HG03159 (cell line): Measurements from ENCODE around the gene DPEP2NB.
A peak's percentile ranks its signal among the peaks of the same experiment; 100 is the strongest.
"Not testable (repeated sequence)": the region's sequence is repeated elsewhere in the genome, so short reads cannot be mapped to it uniquely, and the experiment has no call there.

Source experiments
- ATAC-seq: cut with Tn5 transposase; IDR thresholded peaks from one replicate; pipeline ENCODE4 v1.9.1; 2021; ENCODE audit warnings: mild to moderate bottlenecking, moderate library complexity; ENCODE audit not compliant: unreplicated experiment

Gene DPEP2NB

DNA sequence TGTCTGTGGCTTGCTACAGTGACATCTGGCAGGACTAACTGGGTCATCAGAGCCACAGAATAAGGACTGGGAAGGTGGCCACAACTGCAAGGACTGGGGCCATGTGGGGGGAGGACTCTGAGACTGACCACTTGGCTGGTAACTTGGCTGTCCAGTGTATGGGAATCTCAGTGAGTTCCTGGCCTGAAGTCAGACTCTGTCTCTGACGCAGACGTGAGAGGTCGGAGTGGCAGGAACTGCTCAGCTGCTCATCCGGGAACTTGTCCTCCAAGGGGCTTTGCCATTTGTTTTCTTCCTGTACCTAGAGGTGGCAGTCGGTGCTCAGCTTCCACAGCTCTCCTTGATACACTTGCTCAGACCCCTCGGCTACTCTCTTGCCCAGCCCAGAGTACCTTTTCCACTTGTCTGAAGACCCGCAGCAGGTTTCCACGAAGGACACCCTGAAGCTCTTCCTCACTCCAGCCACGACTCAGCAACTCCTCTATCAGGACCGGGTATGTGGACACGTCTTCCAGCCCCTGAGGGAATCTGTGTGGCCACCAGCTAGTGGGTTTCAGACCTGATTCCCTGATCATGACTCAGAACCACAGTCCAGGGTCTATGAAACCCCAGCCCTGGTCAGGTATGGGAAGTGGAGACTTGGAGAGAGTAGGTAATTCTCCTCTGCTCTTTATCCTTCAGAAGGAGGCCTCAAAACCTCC is 28.1 kb downstream of the DPEP2NB start:
- no peak for ATAC-seq

DNA sequence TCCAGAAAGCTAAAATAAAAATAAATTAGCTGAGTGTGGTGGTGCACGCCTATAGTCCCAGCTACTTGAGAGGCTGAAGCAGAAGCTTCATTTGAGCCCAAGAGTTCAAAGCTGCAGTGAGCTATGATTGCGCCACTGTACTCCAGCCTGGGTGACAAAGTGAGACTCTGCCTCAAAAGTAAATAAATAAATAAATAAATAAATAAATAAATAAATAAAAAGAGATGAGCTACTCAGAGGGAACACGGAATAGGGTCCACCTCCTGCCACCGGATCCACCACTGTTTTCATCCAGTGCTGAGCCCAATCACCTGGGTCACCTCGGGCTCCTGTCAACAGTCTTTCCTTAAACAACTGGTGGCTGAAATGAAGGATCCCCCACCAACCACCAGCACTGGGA is 28.8 kb downstream of the DPEP2NB start:
- no peak for ATAC-seq

DNA sequence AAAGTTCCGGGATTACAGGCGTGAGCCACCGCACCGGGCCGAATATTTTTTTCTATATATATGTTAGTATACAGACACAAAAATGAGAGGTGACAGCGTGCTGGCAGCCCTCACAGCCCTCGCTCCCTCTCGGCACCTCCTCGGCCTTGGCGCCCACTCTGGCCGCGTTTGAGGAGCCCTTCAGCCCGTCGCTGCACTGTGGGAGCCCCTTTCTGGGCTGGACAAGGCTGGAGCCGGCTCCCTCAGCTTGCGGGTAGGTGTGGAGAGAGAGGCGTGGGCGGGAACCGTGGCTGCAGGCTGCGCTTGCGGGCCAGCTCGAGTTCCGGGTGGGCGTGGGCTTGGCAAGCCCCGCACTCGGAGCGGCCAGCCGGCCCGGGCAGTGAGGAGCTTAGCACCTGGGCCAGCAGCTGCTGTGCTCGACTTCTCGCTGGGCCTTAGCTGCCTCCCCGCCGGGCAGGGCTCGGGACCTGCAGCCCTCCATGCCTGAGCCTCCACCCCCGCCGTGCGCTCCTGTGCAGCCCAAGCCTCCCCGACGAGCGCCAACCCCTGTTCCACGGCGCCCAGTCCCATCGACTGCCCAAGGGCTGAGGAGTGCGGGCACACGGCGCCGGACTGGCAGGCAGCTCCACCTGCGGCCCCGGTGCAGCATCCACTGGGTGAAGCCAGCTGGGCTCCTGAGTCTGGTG is 33.6 kb downstream of the DPEP2NB start:
- no peak for ATAC-seq

DNA sequence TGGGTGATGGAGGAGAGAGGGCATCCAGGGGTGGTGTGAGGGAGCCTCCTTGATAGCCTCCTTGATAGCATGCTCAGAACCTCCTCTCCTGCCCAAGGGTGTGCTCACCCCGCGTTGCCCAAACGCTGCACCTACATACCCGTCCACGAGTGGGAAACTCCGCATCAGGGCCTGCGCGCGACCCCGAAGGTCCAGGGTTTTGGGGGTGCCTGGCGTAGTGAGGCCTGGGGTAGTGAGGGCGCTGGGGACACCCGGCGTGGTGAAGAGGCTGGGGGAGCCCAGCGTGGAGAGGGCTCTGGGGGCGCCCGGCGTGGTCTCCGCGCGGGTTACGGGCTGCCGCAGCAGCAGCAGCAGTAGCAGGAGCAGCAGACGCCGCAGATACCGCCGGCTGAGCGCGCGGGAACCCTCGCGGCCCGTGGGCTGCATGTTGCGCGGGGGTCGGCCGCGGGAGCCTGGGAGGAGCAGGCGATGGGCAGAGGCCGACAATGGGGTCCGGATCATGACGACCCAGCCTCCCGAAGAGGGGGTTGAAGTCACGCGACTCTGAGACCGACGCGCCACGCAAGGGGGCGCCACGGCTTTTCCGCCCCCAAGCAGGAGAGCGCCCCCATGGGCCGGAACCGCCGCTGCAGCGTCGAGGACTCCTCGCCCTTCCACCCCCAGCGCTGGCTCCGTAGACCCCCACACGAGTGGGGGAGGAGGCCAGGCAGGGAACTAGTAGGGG is 35.6 kb downstream of the DPEP2NB start, which contains the start of gene DPEP3:
DPEP3 (minus strand) TSS at position 545 of the 724 bp plus-strand sequence; CDS start at position 426, 119 bp downstream.
- ATAC-seq: no peak

DNA sequence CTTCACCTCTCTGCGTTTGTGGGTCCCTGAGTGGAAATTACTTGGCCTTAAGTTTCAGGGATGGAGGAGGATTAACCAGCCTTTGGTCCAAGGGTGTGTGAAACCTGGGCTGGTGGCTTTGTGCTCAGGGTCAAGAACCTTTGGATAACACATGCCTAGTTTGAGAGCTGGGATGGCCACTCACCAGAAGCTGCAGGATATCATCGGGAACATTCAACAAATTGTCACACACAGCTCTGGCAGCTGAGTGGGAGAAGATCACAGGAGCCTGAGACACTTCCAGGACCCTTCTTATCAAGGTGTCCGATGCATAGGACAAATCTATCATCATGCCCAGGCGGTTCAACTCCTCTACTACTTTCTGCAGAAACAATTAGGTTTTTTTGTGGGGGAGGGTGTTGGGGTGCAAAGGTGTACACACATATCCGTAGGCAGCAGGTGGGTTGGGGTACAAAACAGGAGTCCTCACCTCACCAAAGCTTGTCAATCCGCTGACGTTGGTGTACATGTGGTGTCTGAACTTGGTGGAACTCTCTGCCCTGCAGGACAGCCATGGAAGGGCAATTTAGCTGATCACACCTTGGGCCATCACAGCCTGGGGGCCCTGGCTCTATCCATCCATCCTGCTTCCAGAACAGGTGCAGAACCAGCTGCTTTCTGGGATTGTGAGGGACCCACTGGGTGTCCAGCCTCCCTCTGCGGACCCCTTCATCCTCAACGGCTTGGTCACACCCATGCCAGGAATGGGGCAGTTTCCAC is 38.1 kb downstream of the DPEP2NB start:
- ATAC-seq: no peak

DNA sequence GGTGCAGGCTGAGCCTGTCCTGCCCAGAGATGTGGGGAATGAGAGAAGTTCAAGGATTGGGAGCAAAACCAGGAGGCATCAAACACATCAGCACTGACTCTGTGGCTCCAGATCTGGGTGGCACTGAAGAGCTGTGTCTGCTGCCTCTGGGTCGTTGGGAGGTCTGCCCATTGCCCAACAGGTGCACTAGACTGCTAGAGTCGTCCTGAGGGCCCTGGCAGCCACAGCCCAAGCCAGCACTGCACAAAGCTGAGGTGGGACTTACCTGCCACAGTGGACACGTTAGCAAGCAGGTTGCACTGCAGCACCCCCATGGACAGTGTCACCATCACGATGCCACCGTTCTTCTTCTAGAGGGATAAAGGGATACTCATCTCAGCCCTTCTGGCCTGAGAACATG is 38.7 kb downstream of the DPEP2NB start:
- no peak for ATAC-seq

DNA sequence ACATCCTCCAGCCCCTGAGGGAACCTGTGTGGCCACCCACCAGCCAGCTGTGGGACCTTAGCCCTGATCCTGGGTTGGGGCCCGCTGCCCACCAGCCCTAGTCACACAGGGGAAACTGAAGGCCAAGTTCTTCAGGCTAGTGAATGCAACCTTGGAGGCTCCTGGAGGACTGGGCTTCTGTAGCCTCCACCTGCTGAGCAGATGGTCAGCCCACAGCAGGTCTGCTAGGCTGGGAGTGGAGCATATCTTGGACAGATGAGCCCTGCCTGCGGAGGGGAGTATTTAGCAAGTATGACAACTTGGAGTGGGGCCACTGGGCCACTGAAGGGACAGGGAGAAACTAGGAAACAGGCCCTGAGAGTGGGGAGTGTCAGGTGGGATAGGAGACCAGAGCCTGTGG is 39.5 kb downstream of the DPEP2NB start:
- ATAC-seq: no peak

DNA sequence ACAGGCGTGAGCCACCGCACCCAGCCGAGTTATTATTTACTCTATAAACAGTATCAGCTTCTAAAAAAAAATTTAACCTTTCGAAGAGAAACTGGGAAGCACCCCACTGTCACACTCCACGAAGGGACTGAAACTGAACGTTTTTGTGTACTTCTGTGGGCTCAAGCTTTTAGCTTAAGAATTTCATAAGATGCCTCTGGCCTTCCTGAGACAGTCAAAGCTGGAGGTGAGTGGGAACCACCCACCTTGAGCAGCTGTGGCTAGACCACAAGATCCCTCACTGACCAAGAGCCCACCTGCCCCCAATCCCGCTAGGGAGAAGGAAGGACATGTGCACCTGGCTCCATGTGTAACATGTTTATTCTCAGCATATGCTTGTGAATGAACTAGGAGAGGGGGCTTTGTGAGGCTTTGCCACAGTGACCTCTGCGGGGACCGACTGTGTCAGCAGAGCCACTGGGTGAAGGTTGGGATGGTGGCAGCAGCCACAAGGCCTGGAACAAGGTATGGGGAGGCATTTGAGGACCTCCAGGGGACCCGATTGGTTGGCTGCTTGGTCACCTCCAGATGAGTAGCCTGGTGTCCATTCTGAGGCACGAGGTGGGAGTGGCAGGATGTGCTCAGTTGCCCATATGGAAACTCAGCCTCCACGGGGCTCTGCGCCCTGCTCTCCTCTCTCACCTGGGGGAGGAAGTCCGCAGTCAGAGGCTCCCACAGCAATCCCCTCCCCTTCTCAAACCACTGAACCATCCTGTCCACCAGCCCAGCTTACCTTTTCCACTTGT is 40.2 kb downstream of the DPEP2NB start:
- ATAC-seq: no peak

DNA sequence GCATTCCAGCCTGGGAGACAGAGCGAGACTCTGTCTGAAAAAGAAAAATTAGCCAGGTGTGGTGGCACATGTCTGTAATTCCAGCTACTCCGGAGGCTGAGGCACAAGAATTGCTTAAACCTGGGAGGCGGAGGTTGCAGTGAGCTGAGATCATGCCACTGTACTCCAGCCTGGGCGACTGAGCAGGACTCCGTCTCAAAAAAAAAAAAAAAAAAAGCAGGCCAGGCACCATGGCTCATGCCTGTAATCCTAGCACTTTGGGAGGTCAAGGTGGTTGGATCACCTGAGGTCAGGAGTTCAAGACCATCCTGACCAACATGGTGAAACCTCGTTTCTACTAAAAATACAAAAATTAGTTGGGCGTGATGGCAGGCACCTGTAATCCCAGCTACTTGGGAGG is 43.4 kb downstream of the DPEP2NB start:
- ATAC-seq: not testable (repeated sequence)

DNA sequence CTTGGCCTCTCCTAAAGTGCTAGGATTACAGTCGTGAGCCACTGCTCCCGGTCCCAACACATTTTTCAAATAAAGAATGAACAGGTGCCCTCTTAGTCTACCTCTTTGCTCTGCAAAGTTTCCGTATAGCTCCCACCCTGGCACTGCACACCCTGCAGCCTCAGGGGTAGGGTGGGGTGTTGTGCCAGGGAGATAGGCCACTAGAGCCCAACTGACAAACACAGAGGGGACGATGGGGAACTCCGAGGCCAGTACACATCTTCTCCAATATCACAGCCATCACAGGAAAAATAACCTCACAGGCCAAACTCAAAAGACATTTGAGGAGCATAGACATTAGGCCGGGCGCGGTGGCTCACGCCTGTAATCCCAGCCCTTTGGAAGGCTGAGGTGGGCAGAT is 44.6 kb downstream of the DPEP2NB start:
- no peak for ATAC-seq

DNA sequence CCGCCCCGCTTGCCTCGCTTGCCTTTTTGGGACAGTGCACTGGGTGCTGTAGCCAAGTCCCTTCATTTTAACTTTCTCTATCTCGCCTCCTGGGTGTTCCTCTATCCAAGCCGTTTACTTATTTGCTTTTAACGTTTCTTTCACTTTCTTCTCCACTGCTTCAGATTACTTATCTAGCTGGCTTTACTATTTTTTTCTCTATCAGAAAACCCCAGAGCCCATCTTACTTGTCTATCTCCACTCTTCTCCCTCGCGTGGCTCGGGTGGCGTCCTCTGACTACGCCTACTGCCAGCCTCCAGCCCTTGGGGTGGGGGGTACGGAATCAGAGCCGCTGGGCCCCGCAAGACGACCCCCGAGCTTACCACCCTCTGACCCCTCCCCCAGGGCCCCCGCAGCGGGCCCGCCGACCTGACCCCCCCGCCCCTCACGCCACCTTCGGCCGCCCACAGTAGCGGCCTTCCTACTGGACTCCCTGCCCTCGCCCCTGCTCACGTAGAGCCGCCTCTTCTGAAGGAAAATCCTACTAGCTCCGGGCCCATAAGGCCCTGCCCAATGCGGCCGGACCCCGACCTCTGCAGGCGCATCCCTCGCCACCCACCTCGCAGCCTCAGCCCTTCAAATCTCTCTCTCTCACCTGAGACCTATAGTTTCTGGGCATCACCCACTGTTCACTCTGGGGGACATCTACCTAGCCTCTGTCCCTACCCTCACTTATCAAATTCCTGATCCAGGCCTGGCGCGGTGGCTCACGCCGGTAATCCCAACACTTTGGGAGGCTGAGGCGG is 46.3 kb downstream of the DPEP2NB start:
- ATAC-seq: no peak

DNA sequence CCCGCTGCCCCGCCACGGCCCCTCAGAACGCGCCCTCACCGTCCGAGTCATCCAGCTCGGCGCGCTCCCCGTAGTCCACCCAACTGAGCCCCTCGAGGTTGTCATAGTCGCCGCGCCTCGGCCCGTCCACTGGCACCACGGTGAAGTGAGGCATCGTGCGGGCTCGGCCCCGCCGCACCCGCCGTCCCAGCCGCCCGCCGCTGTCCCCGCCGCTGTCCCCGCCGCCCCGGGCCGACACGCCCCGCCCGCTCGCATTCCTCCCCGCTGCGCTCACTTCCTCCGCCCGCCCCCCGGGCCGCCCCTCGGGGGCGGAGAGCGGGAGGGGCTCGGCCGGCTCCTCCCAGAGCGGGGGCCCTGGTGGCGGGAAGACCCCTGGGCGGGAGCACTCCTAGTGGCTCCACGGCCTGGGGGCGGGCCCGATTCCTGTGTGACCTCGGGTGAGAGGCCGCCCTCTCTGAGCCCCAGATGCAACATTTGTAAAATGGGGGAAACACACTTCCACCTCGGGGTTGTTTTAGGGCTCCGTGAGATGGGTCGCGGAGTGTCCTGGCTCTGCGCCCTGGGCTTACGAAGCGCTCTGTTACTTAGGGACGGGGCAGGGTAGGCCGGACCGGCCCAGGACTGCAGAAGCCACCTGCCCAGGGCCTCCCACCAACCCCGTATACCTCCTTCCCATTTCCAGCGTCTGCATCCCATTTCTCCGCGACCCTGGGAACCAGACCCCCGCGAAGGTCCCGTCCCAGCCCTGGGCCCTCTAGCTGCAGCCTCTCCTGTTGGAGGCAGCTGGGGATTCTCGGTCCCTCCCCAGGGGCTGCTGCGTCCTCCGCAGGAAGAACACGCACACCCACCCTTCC is 47.1 kb downstream of the DPEP2NB start, which contains the start of gene SLC12A4:
SLC12A4 (minus strand) TSS at position 238 of the 854 bp plus-strand sequence; CDS start at position 154, 84 bp downstream.
- ATAC-seq: peak; percentile 71

DNA sequence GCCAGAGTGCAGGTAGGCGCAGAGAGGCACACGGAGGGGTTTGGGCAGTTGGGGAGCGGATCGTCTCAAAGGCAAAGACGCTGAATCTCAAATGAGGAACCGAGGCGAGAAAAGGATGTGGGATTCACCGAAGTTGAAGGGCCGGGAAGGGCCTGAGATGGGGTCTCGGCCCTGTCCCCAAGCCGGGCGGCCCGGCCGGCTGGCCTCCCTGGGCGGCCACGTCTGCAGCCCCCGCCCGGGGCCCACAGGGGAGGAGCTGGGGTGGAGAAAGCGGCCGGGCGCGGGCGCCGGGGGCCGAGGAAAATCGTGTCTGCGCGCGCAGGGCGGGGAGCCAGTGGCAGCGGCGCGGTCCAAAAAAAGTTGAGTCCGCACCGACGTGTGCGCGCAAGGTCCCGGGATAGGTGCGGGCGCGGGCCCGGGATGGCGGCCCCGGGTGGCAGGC is 47.7 kb downstream of the DPEP2NB start:
- peak; percentile 11 for ATAC-seq

DNA sequence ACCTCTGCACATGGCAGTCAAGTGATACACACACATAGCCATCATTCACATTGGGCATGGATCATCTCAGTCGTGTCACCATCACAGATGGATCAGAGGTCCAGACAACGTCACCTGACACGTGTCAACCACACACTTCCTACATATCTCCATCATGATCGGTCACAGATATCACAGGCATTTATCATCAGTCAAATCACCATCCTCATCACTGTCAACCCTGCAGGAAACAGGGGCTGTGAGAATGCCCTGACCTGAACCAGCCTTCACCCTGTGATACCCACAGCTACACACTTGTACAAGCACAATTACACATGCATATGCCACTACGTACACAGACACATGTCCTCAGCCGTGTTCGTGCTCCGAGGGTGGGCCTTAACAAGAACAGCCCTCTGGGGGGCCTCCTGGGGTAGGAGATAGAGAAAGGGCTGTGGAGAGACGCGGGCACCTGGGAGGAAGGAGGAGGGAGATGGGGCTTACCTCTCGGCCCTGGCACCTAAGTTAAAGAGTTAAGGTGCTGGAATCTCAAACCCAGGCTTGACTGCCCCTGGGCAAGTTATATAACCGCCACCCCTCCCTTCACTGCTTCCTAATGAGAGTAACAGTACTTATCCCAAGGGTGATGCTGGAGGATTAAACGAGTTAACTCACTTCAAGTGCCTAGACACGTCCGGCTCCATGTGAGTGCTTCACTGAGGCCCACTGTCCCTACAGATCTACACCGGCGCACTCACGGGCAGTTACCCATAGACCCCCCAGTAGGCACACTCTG is 48.3 kb downstream of the DPEP2NB start:
- no peak for ATAC-seq

DNA sequence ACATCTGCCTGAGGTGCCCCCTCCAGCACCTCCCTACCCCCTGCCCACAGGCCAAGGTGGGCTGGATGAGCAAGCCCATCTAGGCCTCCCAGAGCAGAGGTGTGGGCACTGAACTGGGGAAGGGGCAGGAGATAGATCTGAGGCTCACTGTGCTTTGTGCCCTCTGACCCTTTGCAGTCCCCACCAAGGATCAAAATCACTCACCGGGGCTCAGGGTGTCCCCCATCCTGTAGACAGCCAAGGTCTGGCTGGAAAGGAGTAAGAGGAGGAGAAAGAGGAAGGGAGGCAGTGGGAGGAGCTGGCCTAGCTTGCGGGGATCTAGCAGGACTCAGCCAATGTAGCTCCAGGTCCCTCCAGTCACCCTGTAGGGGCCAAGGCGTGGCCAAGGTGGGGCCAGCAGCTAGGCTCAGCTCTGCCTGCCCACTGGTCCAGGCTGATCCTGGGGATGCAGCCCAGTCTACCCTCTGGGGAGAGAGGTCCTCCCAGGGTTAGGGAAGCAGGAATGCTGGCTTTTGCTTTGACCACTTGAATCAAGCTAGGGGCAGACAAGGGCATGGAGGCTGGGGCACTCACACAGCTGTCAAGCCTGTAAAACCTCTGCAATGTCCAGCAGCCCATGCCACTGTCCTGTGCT is 49.0 kb downstream of the DPEP2NB start:
- ATAC-seq: no peak

DNA sequence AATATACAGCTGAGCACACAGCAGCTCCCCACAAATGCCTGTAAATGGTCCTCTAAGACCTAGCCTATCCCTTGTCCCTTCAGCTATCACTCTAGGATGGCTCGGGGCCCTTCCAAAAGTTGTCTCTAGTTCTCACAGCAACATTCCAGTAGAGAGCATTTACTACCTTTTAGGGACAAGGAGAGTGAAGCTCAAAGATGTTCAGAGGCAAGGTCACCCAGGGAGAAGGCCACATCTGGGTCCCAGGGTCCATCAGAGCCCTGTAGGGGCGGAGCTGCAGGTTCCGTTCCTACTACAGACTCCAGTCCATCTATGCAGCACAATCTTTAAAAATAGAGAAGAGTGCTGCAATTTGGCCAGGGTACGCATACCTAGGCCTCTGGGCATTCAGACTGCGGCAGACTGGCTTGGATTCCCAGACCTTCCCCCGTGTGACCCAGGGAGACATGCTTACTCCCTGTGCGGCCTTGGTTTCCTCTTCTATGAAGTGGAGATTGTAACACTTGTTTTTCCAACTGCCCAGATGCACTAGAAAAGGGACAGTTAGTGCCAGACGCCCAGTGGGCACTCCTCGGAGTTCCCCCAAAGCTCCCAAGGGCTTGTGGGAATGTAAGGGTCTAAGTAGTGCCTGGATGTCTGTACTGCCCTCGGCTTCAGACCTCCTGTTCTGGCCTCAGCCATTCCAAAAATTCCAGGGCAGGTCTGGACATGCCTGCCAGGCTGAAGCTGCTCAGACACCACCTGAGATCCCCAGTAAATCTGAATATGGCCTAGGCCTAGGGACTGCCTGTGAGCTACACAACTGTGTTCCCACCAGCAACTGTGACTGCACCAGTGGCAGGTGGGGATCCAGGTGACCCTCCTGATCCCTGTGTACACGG is 49.8 kb downstream of the DPEP2NB start:
- ATAC-seq: no peak
